Measurements from ENCODE around the gene WWOX.

WWOX gene

GRCh38 chr16:78804058-78804735 lies 704.7 kb downstream of the WWOX start:
- TF ChIP-seq CTCF (IDR thresholded peaks at IDR 0.05; ENCODE audit: insufficient read depth, low read depth, low read length, missing control alignments): no peak
- H3K4me3 ChIP-seq (ENCODE audit: low read depth, low read length): no peak overlapping the region
- DNase-seq (ENCODE audit: low read depth): no peak

- no peak overlapping the region for H3K4me3 ChIP-seq (ENCODE audit: low read depth, low read length)
Measured at GRCh38 chr16:78805556-78805955, 706.1 kb downstream of the WWOX start.

GRCh38 chr16:78811247-78811646 lies 711.8 kb downstream of the WWOX start:
- no peak for DNase-seq (ENCODE audit: low read depth)
- no peak for TF ChIP-seq CTCF (IDR thresholded peaks at IDR 0.05; ENCODE audit: insufficient read depth, low read depth, low read length, missing control alignments)
- H3K4me3 ChIP-seq (ENCODE audit: low read depth, low read length): no peak overlapping the region

More at GRCh38 chr16:78805556-78805955, 706.1 kb downstream of the WWOX start:
- no peak for DNase-seq (ENCODE audit: low read depth)
- no peak for TF ChIP-seq CTCF (IDR thresholded peaks at IDR 0.05; ENCODE audit: insufficient read depth, low read depth, low read length, missing control alignments)

- H3K4me3 ChIP-seq (ENCODE audit: low read depth, low read length): no peak overlapping the region
- no peak for TF ChIP-seq CTCF (IDR thresholded peaks at IDR 0.05; ENCODE audit: insufficient read depth, low read depth, low read length, missing control alignments)
- no peak for DNase-seq (ENCODE audit: low read depth)
Measured at GRCh38 chr16:78812582-78812981, 713.1 kb downstream of the WWOX start.

- no peak overlapping the region for H3K4me3 ChIP-seq (ENCODE audit: low read depth, low read length)
Measured at GRCh38 chr16:78813661-78814311, 714.3 kb downstream of the WWOX start.

GRCh38 chr16:78815713-78816112 lies 716.3 kb downstream of the WWOX start:
- no peak overlapping the region for H3K4me3 ChIP-seq (ENCODE audit: low read depth, low read length)
- no peak for DNase-seq (ENCODE audit: low read depth)
- TF ChIP-seq CTCF (IDR thresholded peaks at IDR 0.05; ENCODE audit: insufficient read depth, low read depth, low read length, missing control alignments): no peak

More at GRCh38 chr16:78813661-78814311, 714.3 kb downstream of the WWOX start:
- no peak for DNase-seq (ENCODE audit: low read depth)
- TF ChIP-seq CTCF (IDR thresholded peaks at IDR 0.05; ENCODE audit: insufficient read depth, low read depth, low read length, missing control alignments): no peak
